HEK293 (cell line): ENCODE data around the gene TBC1D5.

Experiments
- ZNF341 ChIP-seq: fragments of 450-650 bp; formaldehyde crosslinking; IDR thresholded peaks from 2 replicates; pipeline ENCODE4; 2016; ENCODE audit warnings: low read depth, missing biosample characterization, missing genetic modification characterization
- TF ChIP-seq, protein P1 (sequence below): fragments of 450-650 bp; formaldehyde crosslinking; IDR thresholded peaks from 2 replicates; pipeline ENCODE4 v1.5.1; 2017; ENCODE audit warnings: missing biosample characterization, missing genetic modification characterization
- TF ChIP-seq, protein P2 (sequence below): fragments of 450-650 bp; formaldehyde crosslinking; IDR thresholded peaks from 2 replicates; pipeline ENCODE4 v1.5.1; 2016; ENCODE audit warnings: missing biosample characterization, missing genetic modification characterization

DNA sequence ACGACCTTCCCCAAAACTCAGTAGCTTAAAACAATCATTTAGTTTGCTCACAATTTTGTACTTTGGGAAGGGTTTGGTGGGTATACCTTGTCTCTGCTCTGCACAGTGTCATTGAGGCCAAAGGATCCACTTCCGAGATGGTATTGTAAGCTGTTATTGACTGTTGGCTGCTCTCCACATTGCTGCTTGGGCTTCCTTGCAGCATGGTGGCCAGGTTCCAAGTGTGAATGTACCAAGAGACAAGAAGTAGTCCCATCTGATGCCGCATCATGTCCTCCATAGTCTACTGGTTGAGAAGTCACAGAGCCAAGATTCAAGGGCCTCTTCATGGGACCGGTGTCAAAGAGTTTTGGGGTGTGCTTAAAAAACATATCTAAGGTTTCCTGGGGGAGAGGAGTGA, 589.2 kb downstream of the TBC1D5 start:
- TF ChIP-seq ZNF341 (tag by site-specific recombination): no peak
- TF ChIP-seq, protein P1, sequence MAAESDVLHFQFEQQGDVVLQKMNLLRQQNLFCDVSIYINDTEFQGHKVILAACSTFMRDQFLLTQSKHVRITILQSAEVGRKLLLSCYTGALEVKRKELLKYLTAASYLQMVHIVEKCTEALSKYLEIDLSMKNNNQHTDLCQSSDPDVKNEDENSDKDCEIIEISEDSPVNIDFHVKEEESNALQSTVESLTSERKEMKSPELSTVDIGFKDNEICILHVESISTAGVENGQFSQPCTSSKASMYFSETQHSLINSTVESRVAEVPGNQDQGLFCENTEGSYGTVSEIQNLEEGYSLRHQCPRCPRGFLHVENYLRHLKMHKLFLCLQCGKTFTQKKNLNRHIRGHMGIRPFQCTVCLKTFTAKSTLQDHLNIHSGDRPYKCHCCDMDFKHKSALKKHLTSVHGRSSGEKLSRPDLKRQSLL: no peak
- TF ChIP-seq, protein P2, sequence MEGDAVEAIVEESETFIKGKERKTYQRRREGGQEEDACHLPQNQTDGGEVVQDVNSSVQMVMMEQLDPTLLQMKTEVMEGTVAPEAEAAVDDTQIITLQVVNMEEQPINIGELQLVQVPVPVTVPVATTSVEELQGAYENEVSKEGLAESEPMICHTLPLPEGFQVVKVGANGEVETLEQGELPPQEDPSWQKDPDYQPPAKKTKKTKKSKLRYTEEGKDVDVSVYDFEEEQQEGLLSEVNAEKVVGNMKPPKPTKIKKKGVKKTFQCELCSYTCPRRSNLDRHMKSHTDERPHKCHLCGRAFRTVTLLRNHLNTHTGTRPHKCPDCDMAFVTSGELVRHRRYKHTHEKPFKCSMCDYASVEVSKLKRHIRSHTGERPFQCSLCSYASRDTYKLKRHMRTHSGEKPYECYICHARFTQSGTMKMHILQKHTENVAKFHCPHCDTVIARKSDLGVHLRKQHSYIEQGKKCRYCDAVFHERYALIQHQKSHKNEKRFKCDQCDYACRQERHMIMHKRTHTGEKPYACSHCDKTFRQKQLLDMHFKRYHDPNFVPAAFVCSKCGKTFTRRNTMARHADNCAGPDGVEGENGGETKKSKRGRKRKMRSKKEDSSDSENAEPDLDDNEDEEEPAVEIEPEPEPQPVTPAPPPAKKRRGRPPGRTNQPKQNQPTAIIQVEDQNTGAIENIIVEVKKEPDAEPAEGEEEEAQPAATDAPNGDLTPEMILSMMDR (tag by site-specific recombination): no peak
